NCI-H1048 (cell line): ENCODE measurements around the gene CS.
"Not testable (repeated sequence)": the region's sequence is repeated elsewhere in the genome, so short reads cannot be mapped to it uniquely, and the experiment has no call there.

Experiments used
- DNase-seq: peaks from one replicate; lab custom pipeline; 2025; lab: John Stamatoyannopoulos, UW

CS gene

GRCh38 chr12:56317675-56318074 lies 17.5 kb upstream of the CS start:
- no peak for DNase-seq

- DNase-seq = peak; percentile 88
Measured at GRCh38 chr12:56315622-56316473, 15.7 kb upstream of the CS start, which contains the start of gene CNPY2. Gene CNPY2, minus strand, starts transcription at chr12:56315988. Its CDS starts 771 bp downstream, at chr12:56315217.

- no peak for DNase-seq
Measured at GRCh38 chr12:56315249-56315621, 15.1 kb upstream of the CS start.

- no peak for DNase-seq
Measured at GRCh38 chr12:56311003-56311402, 10.9 kb upstream of the CS start.

- no peak for DNase-seq
Measured at GRCh38 chr12:56308714-56309113, 8.6 kb upstream of the CS start.

GRCh38 chr12:56307221-56307965 lies 7.3 kb upstream of the CS start:
- DNase-seq = no peak

GRCh38 chr12:56304872-56305590 lies 4.9 kb upstream of the CS start:
- DNase-seq = no peak

GRCh38 chr12:56304276-56304675 lies 4.1 kb upstream of the CS start:
- no peak for DNase-seq

- no peak for DNase-seq
Measured at GRCh38 chr12:56300644-56301464, 724 bp upstream of the CS start.

GRCh38 chr12:56299308-56299852 lies 750 bp downstream of the CS start:
- no peak for DNase-seq

- DNase-seq = no peak
Measured at GRCh38 chr12:56298828-56299227, 1.3 kb downstream of the CS start.

GRCh38 chr12:56297400-56297799 lies 2.7 kb downstream of the CS start:
- DNase-seq = no peak

GRCh38 chr12:56296295-56296694 lies 3.8 kb downstream of the CS start:
- DNase-seq = no peak

- DNase-seq = no peak
Measured at GRCh38 chr12:56293795-56294194, 6.3 kb downstream of the CS start.

- DNase-seq = no peak
Measured at GRCh38 chr12:56288705-56289387, 11.3 kb downstream of the CS start.

GRCh38 chr12:56286044-56286830 lies 13.9 kb downstream of the CS start:
- no peak for DNase-seq

- DNase-seq = not testable (repeated sequence)
Measured at GRCh38 chr12:56284263-56284662, 15.9 kb downstream of the CS start.

GRCh38 chr12:56282579-56282978 lies 17.6 kb downstream of the CS start:
- DNase-seq = no peak

GRCh38 chr12:56282030-56282429 lies 18.1 kb downstream of the CS start:
- no peak for DNase-seq

GRCh38 chr12:56280849-56281248 lies 19.3 kb downstream of the CS start:
- no peak for DNase-seq
